Breast epithelium (tissue), 4 donors: ENCODE results near the gene MSL3B.

ENCODE experiments used
- DNase-seq, 2 donors: peaks; one replicate each; pipeline ENCODE4 v3.0.0-alpha.2; 2019; ENCODE audit warnings: low spot score in 2 of 2
- H3K27ac ChIP-seq, 2 donors: fragments of 200-600 bp; sonication (generic) in 1 of 2; one replicate each; pipeline ENCODE4 v1.5.1; 2016 to 2019; ENCODE audit warnings: mild to moderate bottlenecking in 1 of 2
- H3K27me3 ChIP-seq, 2 donors: fragments of 200-600 bp; sonication (generic) in 1 of 2; one replicate each; pipeline versions ENCODE4 v1.5.1 to v1.6.0; 2017 to 2019; ENCODE audit warnings: control low read depth in 1 of 2, mild to moderate bottlenecking in 1 of 2
- H3K36me3 ChIP-seq: fragments of 200-600 bp; one replicate; pipeline ENCODE4 v1.5.1; 2019
- H3K4me1 ChIP-seq, 2 donors: fragments of 200-600 bp; sonication (generic); one replicate each; pipeline ENCODE4 v1.5.1; 2016 to 2019; ENCODE audit warnings: control low read depth in 1 of 2
- H3K4me3 ChIP-seq, 3 donors: fragments of 200-600 bp; sonication (generic); 1 replicate in 2 of 3; 2 replicates in 1 of 3; pipeline ENCODE4 v1.5.1; 2016 to 2019; ENCODE audit warnings: mild to moderate bottlenecking in 3 of 3, moderate library complexity in 2 of 3
- H3K9me3 ChIP-seq, 2 donors: fragments of 200-600 bp; sonication (generic) in 1 of 2; one replicate each; pipeline ENCODE4 v1.5.1; 2016 to 2019; ENCODE audit warnings: control low read depth in 1 of 2
- CTCF ChIP-seq, 3 donors: fragments of 450-650 bp; IDR thresholded peaks; one replicate each; pipeline ENCODE4 v1.5.1; 2016 to 2017; ENCODE audit warnings: antibody characterized with exemption in 3 of 3, mild to moderate bottlenecking in 3 of 3, moderate library complexity in 3 of 3
- POLR2A ChIP-seq: fragments of 450-650 bp; IDR thresholded peaks from one replicate; pipeline ENCODE4 v1.6.1; 2016; ENCODE audit warnings: antibody characterized with exemption, mild to moderate bottlenecking, moderate library complexity
- POLR2AphosphoS5 ChIP-seq, 3 donors: sonication (generic); formaldehyde crosslinking; IDR thresholded peaks; one replicate each; pipeline ENCODE4 v1.6.1; 2017; ENCODE audit warnings: antibody characterized with exemption in 3 of 3
- intact Hi-C: fragments of 100-400 bp; cut with DNase I; formaldehyde crosslinking; loops from one replicate; pipeline ENCODE4 v1.15.1; 2023; ENCODE audit warnings: low total_unique reads

The MSL3B gene

GRCh38 chr2:233822781-233823730 lies 45.1 kb downstream of the MSL3B start:
- Histone ChIP-seq H3K9me3 (no peaks in the 10 kb centered on the region), H3K4me1 (no peaks in the 10 kb centered on the region), H3K27ac (no peak overlapping the region), H3K36me3 (no peaks in the 10 kb centered on the region), H3K27me3 (no peaks in the 10 kb centered on the region), H3K4me3 (no peak overlapping the region)
- no peak for DNase-seq
- intact Hi-C loops, result no loop called here
- no peak for TF ChIP-seq POLR2A
- no peak for TF ChIP-seq CTCF (IDR thresholded peaks at IDR 0.05)
- no peak for TF ChIP-seq POLR2AphosphoS5 (IDR thresholded peaks at IDR 0.05)

- Histone ChIP-seq H3K27ac (no peak overlapping the region), H3K27me3 (no peaks in the 10 kb centered on the region), H3K4me3 (no peak overlapping the region), H3K36me3 (no peaks in the 10 kb centered on the region), H3K4me1 (no peaks in the 10 kb centered on the region), H3K9me3 (no peaks in the 10 kb centered on the region)
- intact Hi-C loops, result no loop called here
- no peak for DNase-seq
- TF ChIP-seq POLR2AphosphoS5 (IDR thresholded peaks at IDR 0.05) (no peak), CTCF (IDR thresholded peaks at IDR 0.05) (no peak), POLR2A (no peak)
These were observed 46.0 kb downstream of the MSL3B start for GRCh38 chr2:233822101-233822771.

- DNase-seq, result no peak
- TF ChIP-seq CTCF (IDR thresholded peaks at IDR 0.05) (no peak), POLR2A (no peak), POLR2AphosphoS5 (IDR thresholded peaks at IDR 0.05) (no peak)
- intact Hi-C loops, result no loop called here
- Histone ChIP-seq H3K4me1 (no peaks in the 10 kb centered on the region), H3K36me3 (no peaks in the 10 kb centered on the region), H3K9me3 (no peaks in the 10 kb centered on the region), H3K27ac (no peak overlapping the region), H3K4me3 (no peak overlapping the region), H3K27me3 (no peaks in the 10 kb centered on the region)
These were observed 46.5 kb downstream of the MSL3B start for GRCh38 chr2:233821709-233822100.

GRCh38 chr2:233821196-233821595 lies 47.0 kb downstream of the MSL3B start:
- H3K4me3 ChIP-seq, result no peak overlapping the region
- DNase-seq, result no peak
- H3K9me3 ChIP-seq, result no peaks in the 10 kb centered on the region
- no peaks in the 10 kb centered on the region for H3K36me3 ChIP-seq
- no peaks in the 10 kb centered on the region for H3K4me1 ChIP-seq
- intact Hi-C loops, result no loop called here
- TF ChIP-seq POLR2A (no peak), POLR2AphosphoS5 (IDR thresholded peaks at IDR 0.05) (no peak)
- no peaks in the 10 kb centered on the region for H3K27me3 ChIP-seq
- no peak overlapping the region for H3K27ac ChIP-seq

- no peak for DNase-seq
- no peaks in the 10 kb centered on the region for H3K9me3 ChIP-seq
- intact Hi-C loops, result no loop called here
- H3K27ac ChIP-seq, result no peak overlapping the region
- TF ChIP-seq POLR2AphosphoS5 (IDR thresholded peaks at IDR 0.05), result no peak
- TF ChIP-seq POLR2A, result no peak
- TF ChIP-seq CTCF (IDR thresholded peaks at IDR 0.05), result no peak
- H3K36me3 ChIP-seq, result no peaks in the 10 kb centered on the region
- H3K4me1 ChIP-seq, result no peaks in the 10 kb centered on the region
- no peak overlapping the region for H3K4me3 ChIP-seq
- H3K27me3 ChIP-seq, result no peaks in the 10 kb centered on the region
These were observed 47.4 kb downstream of the MSL3B start for GRCh38 chr2:233820774-233821105.
